GM12864 (cell line): ENCODE measurements around the gene DCD.

Experiments
- DNase-seq: peaks from one replicate; pipeline ENCODE4 v3.0.0-alpha.2; 2011; ENCODE audit warnings: low read depth
- H3K4me3 ChIP-seq: 2 replicates; pipeline ENCODE4 v1.5.1; 2011; ENCODE audit warnings: mild to moderate bottlenecking, low read depth, low read length, control low read depth
- CTCF ChIP-seq: IDR thresholded peaks from 2 replicates; pipeline ENCODE4 v1.5.1; 2011; ENCODE audit warnings: low read depth, mild to moderate bottlenecking, moderate library complexity, low read length, control low read depth, inconsistent platforms; ENCODE audit errors: missing control alignments

The DCD gene

GRCh38 chr12:54657105-54657607 is 9.0 kb upstream of the DCD start:
- no peak overlapping the region for H3K4me3 ChIP-seq
- no peak for DNase-seq
- TF ChIP-seq CTCF, result no peak

- TF ChIP-seq CTCF, result no peak
- no peak for DNase-seq
- no peak overlapping the region for H3K4me3 ChIP-seq
Observed at GRCh38 chr12:54654926-54655325, 6.8 kb upstream of the DCD start.

GRCh38 chr12:54653025-54653424 is 4.9 kb upstream of the DCD start:
- TF ChIP-seq CTCF, result no peak
- no peak overlapping the region for H3K4me3 ChIP-seq
- no peak for DNase-seq

GRCh38 chr12:54650889-54651288 is 2.7 kb upstream of the DCD start:
- no peak overlapping the region for H3K4me3 ChIP-seq
- no peak for TF ChIP-seq CTCF
- no peak for DNase-seq

GRCh38 chr12:54650409-54650808 is 2.2 kb upstream of the DCD start:
- no peak for TF ChIP-seq CTCF
- no peak for DNase-seq
- H3K4me3 ChIP-seq, result no peak overlapping the region

GRCh38 chr12:54649825-54650224 is 1.7 kb upstream of the DCD start:
- no peak overlapping the region for H3K4me3 ChIP-seq
- no peak for DNase-seq
- no peak for TF ChIP-seq CTCF

- no peak overlapping the region for H3K4me3 ChIP-seq
- DNase-seq, result no peak
- TF ChIP-seq CTCF, result no peak
Observed at GRCh38 chr12:54641554-54641953, 6.6 kb downstream of the DCD start.
